ENCODE measurements around the gene RPS4Y1. TPM values are rescaled to one million over a fixed set of nuclear protein-coding genes. Genes with fewer than 3 reads are reported as not detected.

Gene RPS4Y1
- total RNA-seq, 6 donors from 2014 or later: 0.72 to 241 (median 94.1) TPM

GRCh38 chrY:2887386-2887785 is 46.0 kb downstream of the RPS4Y1 start:
- Histone ChIP-seq H3K27me3 (no peaks in the 10 kb centered on the region), H3K4me3 (no peak overlapping the region), H3K4me1 (no peaks in the 10 kb centered on the region), H3K9me3 (no peaks in the 10 kb centered on the region), H3K36me3 (no peaks in the 10 kb centered on the region), H3K27ac (no peak overlapping the region)
- 25% methylated on average over 2 of the region's 5 CpGs; no CpG with 5 or more reads in 1 of the 2 donors for WGBS, 2 donors
- no peak for DNase-seq
- no peak for ATAC-seq (ENCODE audit: low FRiP score in 2 of 2)
- TF ChIP-seq CTCF (IDR thresholded peaks at IDR 0.05) (no peak), POLR2AphosphoS5 (IDR thresholded peaks at IDR 0.05) (no peak), POLR2A (IDR thresholded peaks at IDR 0.05) (no peak), EP300 (IDR thresholded peaks at IDR 0.05) (no peak)

GRCh38 chrY:2887955-2888354 is 46.6 kb downstream of the RPS4Y1 start:
- H3K27me3 ChIP-seq: no peaks in the 10 kb centered on the region
- ATAC-seq (ENCODE audit: low FRiP score in 2 of 2): no peak
- 85% methylated on average over 3 of the region's 3 CpGs; no CpG with 5 or more reads in 1 of the 2 donors for WGBS, 2 donors
- H3K9me3 ChIP-seq: no peaks in the 10 kb centered on the region
- no peak for DNase-seq
- no peaks in the 10 kb centered on the region for H3K36me3 ChIP-seq
- no peak overlapping the region for H3K27ac ChIP-seq
- no peaks in the 10 kb centered on the region for H3K4me1 ChIP-seq
- TF ChIP-seq POLR2AphosphoS5 (IDR thresholded peaks at IDR 0.05): no peak
- TF ChIP-seq CTCF (IDR thresholded peaks at IDR 0.05): no peak
- TF ChIP-seq POLR2A (IDR thresholded peaks at IDR 0.05): no peak
- no peak for TF ChIP-seq EP300 (IDR thresholded peaks at IDR 0.05)
- no peak overlapping the region for H3K4me3 ChIP-seq

GRCh38 chrY:2893471-2893870 is 52.1 kb downstream of the RPS4Y1 start:
- TF ChIP-seq CTCF (IDR thresholded peaks at IDR 0.05) (no peak), EP300 (IDR thresholded peaks at IDR 0.05) (no peak), POLR2AphosphoS5 (IDR thresholded peaks at IDR 0.05) (no peak), POLR2A (IDR thresholded peaks at IDR 0.05) (no peak)
- Histone ChIP-seq H3K4me3 (no peak overlapping the region), H3K36me3 (no peaks in the 10 kb centered on the region), H3K27me3 (no peaks in the 10 kb centered on the region), H3K9me3 (no peaks in the 10 kb centered on the region), H3K4me1 (no peaks in the 10 kb centered on the region), H3K27ac (no peak overlapping the region)
- ATAC-seq (ENCODE audit: low FRiP score in 2 of 2): no peak
- WGBS, 2 donors: 100% methylated on average over 1 of the region's 1 CpG; no CpG with 5 or more reads in 1 of the 2 donors
- DNase-seq: no peak

- ATAC-seq (ENCODE audit: low FRiP score in 2 of 2) (no peak), DNase-seq (no peak)
- TF ChIP-seq CTCF (IDR thresholded peaks at IDR 0.05): no peak
- no peak for TF ChIP-seq POLR2A (IDR thresholded peaks at IDR 0.05)
- TF ChIP-seq EP300 (IDR thresholded peaks at IDR 0.05): no peak
- no peak for TF ChIP-seq POLR2AphosphoS5 (IDR thresholded peaks at IDR 0.05)
- 88% methylated on average over 2 of the region's 2 CpGs; no CpG with 5 or more reads in 1 of the 2 donors for WGBS, 2 donors
- Histone ChIP-seq H3K27me3 (no peaks in the 10 kb centered on the region), H3K9me3 (no peaks in the 10 kb centered on the region), H3K27ac (no peak overlapping the region), H3K4me1 (no peaks in the 10 kb centered on the region), H3K4me3 (no peak overlapping the region), H3K36me3 (no peaks in the 10 kb centered on the region)
Measured at GRCh38 chrY:2896050-2896449, 54.6 kb downstream of the RPS4Y1 start.

GRCh38 chrY:2907356-2907755 is 66.0 kb downstream of the RPS4Y1 start:
- TF ChIP-seq POLR2AphosphoS5 (IDR thresholded peaks at IDR 0.05) (no peak), CTCF (IDR thresholded peaks at IDR 0.05) (no peak), POLR2A (IDR thresholded peaks at IDR 0.05) (no peak), EP300 (IDR thresholded peaks at IDR 0.05) (no peak)
- DNase-seq: no peak
- Histone ChIP-seq H3K36me3 (no peaks in the 10 kb centered on the region), H3K4me3 (no peak overlapping the region), H3K27ac (no peak overlapping the region), H3K27me3 (no peaks in the 10 kb centered on the region), H3K9me3 (no peaks in the 10 kb centered on the region), H3K4me1 (no peaks in the 10 kb centered on the region)
- ATAC-seq (ENCODE audit: low FRiP score in 2 of 2): no peak
- 45% methylated on average over 1 of the region's 1 CpG; no CpG with 5 or more reads in 1 of the 2 donors for WGBS, 2 donors
